MM.1S (cell line): Measurements from ENCODE around the gene FMN1.

Experiments used
- CTCF ChIP-seq: fragments of 300-600 bp; sonication (generic); IDR thresholded peaks from 2 replicates; pipeline ENCODE4 v1.5.1; 2016; ENCODE audit warnings: antibody characterized with exemption, low read length, mixed read lengths
- EZH2 ChIP-seq: fragments of 300-600 bp; sonication (generic); optimal IDR thresholded peaks from 2 replicates; pipeline ENCODE3; 2017; ENCODE audit warnings: low read depth, mild to moderate bottlenecking, antibody characterized with exemption, low read length, mixed read lengths

- no peak for TF ChIP-seq CTCF
- no peak for TF ChIP-seq EZH2
Observed at GRCh38 chr15:33114374-33114717, 80.2 kb downstream of the FMN1 start.
